ENCODE data around the gene ANK3.

GRCh38 chr10:59977486-59977885 lies 412.2 kb downstream of the ANK3 start:
- TF ChIP-seq ZNF184 (tag by site-specific recombination; IDR thresholded peaks at IDR 0.05) (no peak), ZSCAN23 (tag by site-specific recombination; IDR thresholded peaks at IDR 0.05) (no peak)
